Coronary artery (tissue), 2 donors: ENCODE results near the gene ADAMTSL2.

Experiments used
- DNase-seq: peaks from one replicate; pipeline ENCODE4 v3.0.0-alpha.2; 2017; ENCODE audit warnings: low spot score
- H3K27ac ChIP-seq, 2 donors: fragments of 200-600 bp; sonication (generic); one replicate each; pipeline ENCODE4 v1.5.1; 2016 to 2019
- H3K4me3 ChIP-seq: fragments of 200-600 bp; sonication (generic); 2 replicates; pipeline ENCODE4 v1.5.1; 2016; ENCODE audit warnings: mild to moderate bottlenecking, moderate library complexity
- CTCF ChIP-seq: fragments of 200-600 bp; sonication (generic); IDR thresholded peaks from one replicate; pipeline ENCODE4 v1.5.1; 2019; ENCODE audit warnings: antibody characterized with exemption

Gene ADAMTSL2

GRCh38 chr9:133609311-133610098 lies 75.0 kb downstream of the ADAMTSL2 start, which contains the start of gene FAM163B:
FAM163B (minus strand) TSS chr9:133609389; CDS start chr9:133580223, 29,166 bp downstream.
- peak within 1 kb of the TSS; percentile 50 for H3K4me3 ChIP-seq
- TF ChIP-seq CTCF, result no peak
- no peak for DNase-seq
- no peak within 1 kb of the TSS for H3K27ac ChIP-seq

- DNase-seq, result no peak
- Histone ChIP-seq H3K4me3 (no peak overlapping the region), H3K27ac (no peak overlapping the region)
- TF ChIP-seq CTCF, result no peak
These were observed 76.3 kb downstream of the ADAMTSL2 start for GRCh38 chr9:133610845-133611244.

- H3K27ac ChIP-seq, result no peak overlapping the region
- no peak for DNase-seq
- no peak for TF ChIP-seq CTCF
These were observed 77.5 kb downstream of the ADAMTSL2 start for GRCh38 chr9:133612051-133612450.

GRCh38 chr9:133612816-133613215 lies 78.3 kb downstream of the ADAMTSL2 start:
- no peak overlapping the region for H3K27ac ChIP-seq
- DNase-seq, result no peak
- H3K4me3 ChIP-seq, result no peak overlapping the region
- TF ChIP-seq CTCF, result no peak

More at GRCh38 chr9:133612051-133612450, 77.5 kb downstream of the ADAMTSL2 start:
- no peak overlapping the region for H3K4me3 ChIP-seq

DNA sequence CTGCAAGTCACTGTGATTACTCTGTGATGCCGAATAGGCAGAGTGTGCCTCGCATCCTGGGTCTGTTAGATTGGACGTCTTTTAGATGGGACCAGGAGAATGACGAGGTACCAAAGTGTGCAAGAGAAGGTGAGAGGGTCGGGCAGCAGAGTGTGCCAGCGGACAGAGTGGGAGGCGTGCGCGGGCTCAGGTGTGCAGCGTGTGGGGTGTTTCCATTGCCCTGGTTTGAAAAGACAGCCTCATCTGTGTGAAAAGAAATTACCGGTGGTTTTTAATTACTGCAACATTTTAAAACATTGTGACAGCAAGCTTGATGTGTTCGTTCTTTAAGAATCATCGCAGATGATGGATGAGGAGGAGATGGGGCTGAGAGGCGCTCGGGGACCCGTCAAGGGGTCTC lies 78.9 kb downstream of the ADAMTSL2 start:
- no peak overlapping the region for H3K4me3 ChIP-seq
- H3K27ac ChIP-seq, result no peak overlapping the region
- TF ChIP-seq CTCF, result no peak
- no peak for DNase-seq

DNA sequence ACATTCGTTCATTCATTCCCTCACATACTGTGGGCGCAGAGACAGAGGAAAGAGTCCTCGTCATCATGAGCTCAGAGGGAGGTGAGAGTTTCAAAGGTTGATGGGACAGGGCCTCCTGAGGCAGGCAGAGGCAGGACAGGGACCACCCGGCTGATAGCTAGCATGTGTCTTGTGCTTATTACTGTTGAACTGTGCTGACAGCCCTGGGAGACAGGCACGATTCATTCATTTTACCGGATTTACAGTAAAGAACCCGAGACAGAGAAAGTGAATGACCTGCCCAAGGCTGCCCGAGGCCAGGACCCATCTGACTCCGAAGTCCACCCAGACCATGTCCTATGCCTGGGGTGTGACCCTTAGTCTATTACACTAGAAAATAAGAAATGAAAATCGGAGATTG lies 79.6 kb downstream of the ADAMTSL2 start:
- H3K4me3 ChIP-seq, result no peak overlapping the region
- no peak for TF ChIP-seq CTCF
- no peak for DNase-seq
- H3K27ac ChIP-seq, result no peak overlapping the region

DNA sequence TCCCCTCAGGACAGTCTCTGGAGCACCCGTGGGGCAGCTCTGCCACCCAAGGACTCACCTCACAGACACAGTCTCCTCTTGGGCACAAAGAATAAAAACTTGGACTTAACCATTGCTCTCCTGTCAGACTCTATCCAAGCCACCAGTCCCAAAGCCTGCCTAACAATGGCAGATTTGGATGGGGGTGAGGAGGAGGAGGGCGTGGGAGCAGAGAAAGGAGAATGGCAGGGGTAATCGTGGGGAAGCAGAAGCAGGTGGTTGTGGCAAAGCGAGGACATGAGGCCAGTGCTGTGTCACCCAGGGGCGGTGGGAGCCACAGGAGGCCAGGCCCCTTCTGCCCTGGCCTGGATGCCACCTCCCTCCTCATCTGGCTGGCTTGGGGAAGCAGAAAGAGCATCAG lies 80.2 kb downstream of the ADAMTSL2 start:
- no peak for TF ChIP-seq CTCF
- H3K27ac ChIP-seq, result no peak overlapping the region
- no peak overlapping the region for H3K4me3 ChIP-seq
- DNase-seq, result no peak
